Measurements from ENCODE around the gene AGBL4.

- TF ChIP-seq CTCF (IDR thresholded peaks at IDR 0.05; ENCODE audit: borderline replicate concordance, extremely low read depth, low read length, poor library complexity, severe bottlenecking) (no peak), EZH2 (IDR thresholded peaks at IDR 0.05; ENCODE audit: borderline replicate concordance, low read depth, low read length, severe bottlenecking) (no peak)
Observed at GRCh38 chr1:48629867-48630266, 1393.9 kb downstream of the AGBL4 start.
